Fibroblast of skin of left biceps (primary cell): ENCODE measurements around the gene AP2M1.

ENCODE experiments used
- DNase-seq, 2 experiments: peaks; one replicate each; pipeline ENCODE4 v3.0.0-alpha.2; 2013; ENCODE audit warnings: low read depth in 2 of 2

AP2M1 gene

GRCh38 chr3:184228376-184229137, 53.9 kb downstream of the AP2M1 start:
- no peak for DNase-seq

- no peak for DNase-seq
Measured at GRCh38 chr3:184229394-184230080, 54.9 kb downstream of the AP2M1 start, which contains the start of gene VWA5B2. Gene VWA5B2 (plus strand): TSS chr3:184229585. CDS start chr3:184230529, 944 bp downstream.

GRCh38 chr3:184230081-184230602, 55.5 kb downstream of the AP2M1 start:
- no peak for DNase-seq

GRCh38 chr3:184230603-184231528, 56.2 kb downstream of the AP2M1 start:
- no peak for DNase-seq

- no peak for DNase-seq
Measured at GRCh38 chr3:184231671-184232070, 57.0 kb downstream of the AP2M1 start.

- DNase-seq: no peak
Measured at GRCh38 chr3:184233127-184233843, 58.6 kb downstream of the AP2M1 start.
